NT2/D1 (cell line): ENCODE measurements around the gene TEX19.

Experiments used
- DNase-seq: peaks from one replicate; pipeline ENCODE4 v3.0.0-alpha.2; 2011; ENCODE audit warnings: low read depth, low spot score
- H3K27me3 ChIP-seq: 2 replicates; pipeline ENCODE4 v1.6.0; 2011; ENCODE audit warnings: mild to moderate bottlenecking; ENCODE audit not compliant: insufficient read length, insufficient read depth
- H3K36me3 ChIP-seq: 2 replicates; pipeline ENCODE4 v1.6.1; 2011; ENCODE audit warnings: mild to moderate bottlenecking, low read length, mixed read lengths; ENCODE audit not compliant: insufficient read depth, insufficient read length
- H3K4me1 ChIP-seq: 2 replicates; pipeline ENCODE4 v1.5.1; 2011; ENCODE audit not compliant: insufficient read depth, insufficient read length
- H3K4me3 ChIP-seq: 2 replicates; pipeline ENCODE4 v1.5.1; 2011; ENCODE audit warnings: low read depth; ENCODE audit not compliant: insufficient read length
- H3K9ac ChIP-seq: 2 replicates; pipeline ENCODE4 v1.6.0; 2011; ENCODE audit warnings: low read depth; ENCODE audit not compliant: insufficient read length
- H3K9me3 ChIP-seq: 2 replicates; pipeline ENCODE4 v1.5.1; 2011; ENCODE audit warnings: mild to moderate bottlenecking, low read length; ENCODE audit not compliant: insufficient read depth
- SUZ12 ChIP-seq: IDR thresholded peaks from 2 replicates; pipeline ENCODE4 v1.6.1; 2011; ENCODE audit not compliant: insufficient read length, insufficient read depth; ENCODE audit errors: extremely low read depth
- YY1 ChIP-seq: IDR thresholded peaks from 2 replicates; pipeline ENCODE4 v1.6.1; 2011; ENCODE audit not compliant: insufficient read length, insufficient read depth
- ZNF274 ChIP-seq: IDR thresholded peaks from 2 replicates; pipeline ENCODE4 v1.6.1; 2011; ENCODE audit warnings: mild to moderate bottlenecking, low read depth, low read length

The TEX19 gene

GRCh38 chr17:82330322-82331239, 28.5 kb upstream of the TEX19 start:
- DNase-seq, result no peak
- no peak overlapping the region for H3K9ac ChIP-seq
- no peak overlapping the region for H3K4me3 ChIP-seq
- H3K4me1 ChIP-seq, result peaks cover 52% of the 10 kb centered on the region
- no peaks in the 10 kb centered on the region for H3K36me3 ChIP-seq
- peaks cover 66% of the 10 kb centered on the region for H3K27me3 ChIP-seq
- TF ChIP-seq ZNF274, result no peak
- no peak for TF ChIP-seq SUZ12
- TF ChIP-seq YY1, result no peak
- no peaks in the 10 kb centered on the region for H3K9me3 ChIP-seq

GRCh38 chr17:82331345-82331939, 27.6 kb upstream of the TEX19 start:
- Histone ChIP-seq H3K4me3 (no peak overlapping the region), H3K9me3 (no peaks in the 10 kb centered on the region), H3K9ac (no peak overlapping the region), H3K36me3 (no peaks in the 10 kb centered on the region), H3K27me3 (peaks cover 73% of the 10 kb centered on the region), H3K4me1 (peaks cover 48% of the 10 kb centered on the region)
- no peak for DNase-seq
- TF ChIP-seq SUZ12 (no peak), YY1 (no peak), ZNF274 (no peak)

GRCh38 chr17:82332669-82333278, 26.3 kb upstream of the TEX19 start:
- peaks cover 40% of the 10 kb centered on the region for H3K4me1 ChIP-seq
- no peak for DNase-seq
- H3K27me3 ChIP-seq, result peaks cover 86% of the 10 kb centered on the region
- H3K9me3 ChIP-seq, result no peaks in the 10 kb centered on the region
- H3K36me3 ChIP-seq, result no peaks in the 10 kb centered on the region
- peak overlapping the region; percentile 84 for H3K9ac ChIP-seq
- H3K4me3 ChIP-seq, result peak overlapping the region; percentile 51
- TF ChIP-seq SUZ12 (no peak), ZNF274 (no peak)

- TF ChIP-seq SUZ12 (peak; percentile 65), YY1 (no peak)
- Histone ChIP-seq H3K27me3 (peaks cover 94% of the 10 kb centered on the region), H3K9me3 (no peaks in the 10 kb centered on the region), H3K4me1 (peaks cover 36% of the 10 kb centered on the region), H3K9ac (peak within 1 kb of the TSS; percentile 84), H3K4me3 (peak within 1 kb of the TSS; percentile 51), H3K36me3 (no peaks in the 10 kb centered on the region)
- no peak for DNase-seq
Observed at GRCh38 chr17:82333279-82334171, 25.5 kb upstream of the TEX19 start, which contains the start of gene SECTM1. TSS of gene SECTM1 (minus strand) at chr17:82333766. CDS start at chr17:82327240, 6,526 bp downstream.

GRCh38 chr17:82334204-82334621, 24.8 kb upstream of the TEX19 start:
- Histone ChIP-seq H3K36me3 (no peaks in the 10 kb centered on the region), H3K4me3 (no peak overlapping the region), H3K27me3 (peaks cover 96% of the 10 kb centered on the region), H3K9me3 (no peaks in the 10 kb centered on the region), H3K4me1 (peaks cover 36% of the 10 kb centered on the region), H3K9ac (no peak overlapping the region)
- DNase-seq, result no peak
- TF ChIP-seq ZNF274 (no peak), YY1 (no peak), SUZ12 (no peak)

GRCh38 chr17:82334622-82335394, 24.2 kb upstream of the TEX19 start:
- no peaks in the 10 kb centered on the region for H3K9me3 ChIP-seq
- TF ChIP-seq SUZ12, result no peak
- TF ChIP-seq YY1, result no peak
- no peak for TF ChIP-seq ZNF274
- no peak for DNase-seq
- H3K27me3 ChIP-seq, result peaks cover 96% of the 10 kb centered on the region
- H3K9ac ChIP-seq, result no peak overlapping the region
- H3K36me3 ChIP-seq, result no peaks in the 10 kb centered on the region
- peaks cover 36% of the 10 kb centered on the region for H3K4me1 ChIP-seq
- no peak overlapping the region for H3K4me3 ChIP-seq
